ENCODE data around the gene KCNH1. TPM values are rescaled to one million over a fixed set of nuclear protein-coding genes. Genes with fewer than 3 reads are reported as not detected.

The KCNH1 gene
- polyA plus RNA-seq, 1 of the 3 experiments (the other 2 are of a cell fraction) = 0.08 TPM

- H3K9me2 ChIP-seq = no peaks in the 10 kb centered on the region
- no peaks in the 10 kb centered on the region for H3K79me2 ChIP-seq (ENCODE audit: insufficient read depth)
- H3F3A ChIP-seq (replicated peaks; ENCODE audit: insufficient read depth) = no peaks in the 10 kb centered on the region
- H3K27ac ChIP-seq (ENCODE audit: low read depth in 2 of 2, low read length in 1 of 2) = no peak overlapping the region
- H3K4me3 ChIP-seq (ENCODE audit: low read depth in 2 of 2, low read length in 1 of 2) = no peak overlapping the region
- no peak overlapping the region for H2AFZ ChIP-seq (ENCODE audit: low read depth)
- no peaks in the 10 kb centered on the region for H3K9me3 ChIP-seq
- POLR2A ChIA-PET = no interaction called here
- no peaks in the 10 kb centered on the region; the same call in 1 of the 2 replicates for H3K27me3 ChIP-seq (ENCODE audit: insufficient read depth)
- TF ChIP-seq YY1 (IDR thresholded peaks at IDR 0.05; ENCODE audit: low read depth) = no peak
- TF ChIP-seq TCF12 (IDR thresholded peaks at IDR 0.05) = no peak
- no peak for TF ChIP-seq FOXM1 (IDR thresholded peaks at IDR 0.05; ENCODE audit: low read depth)
- TF ChIP-seq FOXJ3 (CRISPR knock-in tag; IDR thresholded peaks at IDR 0.05) = no peak
- no peak for TF ChIP-seq NRF1 (IDR thresholded peaks at IDR 0.05; ENCODE audit: low read depth, low read length)
- TF ChIP-seq RFX5 (IDR thresholded peaks at IDR 0.05; ENCODE audit: low read length) = no peak
- no peak for TF ChIP-seq TAF1 (IDR thresholded peaks at IDR 0.05; ENCODE audit: borderline replicate concordance, low read depth, low read length)
- WGBS (ENCODE audit: low lambda C conversion rate) = 49% methylated on average over 2 of the region's 2 CpGs
- peaks cover 0 to 13% of the 10 kb centered on the region in 2 experiments; a peak in 2 of 4 replicates for H3K4me1 ChIP-seq (ENCODE audit: control insufficient read depth in 1 of 2, insufficient read depth in 2 of 2, low read depth in 1 of 2, low read length in 1 of 2)
- H3K9ac ChIP-seq = no peak overlapping the region
- no peaks in the 10 kb centered on the region for H3K36me3 ChIP-seq (replicated peaks in 1 of 2; ENCODE audit: control insufficient read depth in 1 of 2, insufficient read depth in 2 of 2, low read length in 1 of 2)
- H4K20me1 ChIP-seq (ENCODE audit: insufficient read depth) = no peaks in the 10 kb centered on the region
- no peak overlapping the region for H3K4me2 ChIP-seq
- CTCF ChIA-PET = interaction anchor here (1.0 kb wide), 1 partner anchor 344 kb away, joined by 4 read pairs; the partner anchor contains the start of gene KCNH1
- no peak for DNase-seq
These were observed 343.8 kb downstream of the KCNH1 start for GRCh38 chr1:210790196-210790595.

GRCh38 chr1:210787800-210788199, 346.1 kb downstream of the KCNH1 start:
- no peaks in the 10 kb centered on the region for H4K20me1 ChIP-seq (ENCODE audit: insufficient read depth)
- no peaks in the 10 kb centered on the region for H3K9me3 ChIP-seq
- WGBS (ENCODE audit: low lambda C conversion rate) = 47% methylated on average over 1 of the region's 1 CpG
- no peak overlapping the region for H3K27ac ChIP-seq (ENCODE audit: low read depth in 2 of 2, low read length in 1 of 2)
- no peaks in the 10 kb centered on the region for H3K9me2 ChIP-seq
- ChIA-PET CTCF (interaction anchor here (1.1 kb wide), 1 partner anchor 96 kb away, joined by 3 read pairs; no protein-coding TSS in a partner anchor), POLR2A (no interaction called here)
- no peak overlapping the region for H3K4me3 ChIP-seq (ENCODE audit: low read depth in 2 of 2, low read length in 1 of 2)
- no peak overlapping the region for H2AFZ ChIP-seq (ENCODE audit: low read depth)
- no peaks in the 10 kb centered on the region for H3F3A ChIP-seq (replicated peaks; ENCODE audit: insufficient read depth)
- no peak overlapping the region for H3K4me2 ChIP-seq
- no peak for TF ChIP-seq TAF1 (IDR thresholded peaks at IDR 0.05; ENCODE audit: borderline replicate concordance, low read depth, low read length)
- peak; percentile 13; the same call in 1 of the 2 replicates for TF ChIP-seq RAD21 (IDR thresholded peaks at IDR 0.05; ENCODE audit: low read length)
- no peak for TF ChIP-seq EZH2phosphoT487 (IDR thresholded peaks at IDR 0.05; ENCODE audit: borderline replicate concordance, low read depth)
- TF ChIP-seq GATA2 (CRISPR knock-in tag; IDR thresholded peaks at IDR 0.05) = peak; percentile 36; the same call in 1 of the 2 replicates
- TF ChIP-seq EP300 (IDR thresholded peaks at IDR 0.05; ENCODE audit: borderline replicate concordance in 1 of 2, low read depth in 1 of 2, low read length in 1 of 2) = peak in 1 of 2 experiments; percentile 55; a peak in 2 of 4 replicates
- no peak for TF ChIP-seq JUND (IDR thresholded peaks at IDR 0.05)
- no peak for TF ChIP-seq FOXM1 (IDR thresholded peaks at IDR 0.05; ENCODE audit: low read depth)
- TF ChIP-seq CTCF (IDR thresholded peaks at IDR 0.05) = no peak
- no peak for TF ChIP-seq USF2 (IDR thresholded peaks at IDR 0.05; ENCODE audit: borderline replicate concordance, low read depth, low read length)
- TF ChIP-seq RCOR1 (IDR thresholded peaks at IDR 0.05; ENCODE audit: low read length) = peak; percentile 32; the same call in 1 of the 2 replicates
- H3K79me2 ChIP-seq (ENCODE audit: insufficient read depth) = no peaks in the 10 kb centered on the region
- H3K9ac ChIP-seq = no peak overlapping the region
- DNase-seq = peak; percentile 41
- H3K27me3 ChIP-seq (ENCODE audit: insufficient read depth) = no peaks in the 10 kb centered on the region; the same call in 1 of the 2 replicates
- H3K4me1 ChIP-seq (ENCODE audit: control insufficient read depth in 1 of 2, insufficient read depth in 2 of 2, low read depth in 1 of 2, low read length in 1 of 2) = peaks cover 0 to 16% of the 10 kb centered on the region in 2 experiments; a peak in 2 of 4 replicates
- H3K36me3 ChIP-seq (replicated peaks in 1 of 2; ENCODE audit: control insufficient read depth in 1 of 2, insufficient read depth in 2 of 2, low read length in 1 of 2) = no peaks in the 10 kb centered on the region
